ENCODE results near the gene ZNF467.

The ZNF467 gene

GRCh38 chr7:149785402-149785801 lies 12.0 kb upstream of the ZNF467 start:
- DNase-seq: no peak

GRCh38 chr7:149784251-149784608 lies 10.8 kb upstream of the ZNF467 start:
- DNase-seq: no peak

- DNase-seq: no peak
These were observed 10.2 kb upstream of the ZNF467 start for GRCh38 chr7:149783386-149784250.

GRCh38 chr7:149782682-149783345 lies 9.4 kb upstream of the ZNF467 start:
- no peak for DNase-seq

GRCh38 chr7:149781921-149782320 lies 8.5 kb upstream of the ZNF467 start:
- DNase-seq: no peak

- no peak for DNase-seq
These were observed 7.4 kb upstream of the ZNF467 start for GRCh38 chr7:149780636-149781419.

- DNase-seq: no peak
These were observed 6.7 kb upstream of the ZNF467 start for GRCh38 chr7:149780056-149780455.

GRCh38 chr7:149779502-149779805 lies 6.1 kb upstream of the ZNF467 start:
- no peak for DNase-seq

- no peak for DNase-seq
These were observed 5.5 kb upstream of the ZNF467 start for GRCh38 chr7:149778696-149779501.

GRCh38 chr7:149778327-149778637 lies 4.9 kb upstream of the ZNF467 start:
- DNase-seq: no peak

GRCh38 chr7:149777551-149778326 lies 4.4 kb upstream of the ZNF467 start:
- DNase-seq: no peak

- DNase-seq: no peak
These were observed 3.5 kb upstream of the ZNF467 start for GRCh38 chr7:149776848-149777407.

- no peak for DNase-seq
These were observed 2.9 kb upstream of the ZNF467 start for GRCh38 chr7:149776289-149776688.

- DNase-seq: no peak
These were observed 1.8 kb upstream of the ZNF467 start for GRCh38 chr7:149775176-149775556.

GRCh38 chr7:149774237-149775175 lies 1.1 kb upstream of the ZNF467 start:
- no peak for DNase-seq

GRCh38 chr7:149772956-149773434 lies 393 bp downstream of the ZNF467 start:
- no peak for DNase-seq

GRCh38 chr7:149772241-149772955 lies 990 bp downstream of the ZNF467 start:
- DNase-seq: no peak

GRCh38 chr7:149771720-149772240 lies 1.6 kb downstream of the ZNF467 start:
- DNase-seq: peak; percentile 94

GRCh38 chr7:149770728-149771636 lies 2.4 kb downstream of the ZNF467 start:
- DNase-seq: no peak
